Effector memory CD8-positive, alpha-beta T cell (primary cell): ENCODE data around the gene MAGI1.
"Not testable (repeated sequence)": the region's sequence is repeated elsewhere in the genome, so short reads cannot be mapped to it uniquely, and the experiment has no call there.

Experiments used
- ATAC-seq: fragments of 150-1000 bp; cut with Tn5 transposase; replicated peaks from 2 replicates; pipeline ENCODE4 v1.10.0; 2021; ENCODE audit warnings: mild to moderate bottlenecking, moderate library complexity
- DNase-seq, 3 experiments: peaks; one replicate each; pipeline ENCODE4 v3.0.0; 2021
- H3K27ac Mint-ChIP-seq, 2 donors: one replicate each; pipeline ENCODE4 v1.8.0; 2022; ENCODE audit warnings: mild to moderate bottlenecking in 2 of 2, mixed read lengths in 2 of 2, moderate library complexity in 2 of 2
- H3K27me3 Mint-ChIP-seq, 2 donors: one replicate each; pipeline ENCODE4 v1.8.0; 2022; ENCODE audit warnings: mixed read lengths in 2 of 2
- H3K36me3 Mint-ChIP-seq: one replicate; pipeline ENCODE4 v1.8.0; 2022; ENCODE audit warnings: mild to moderate bottlenecking, moderate library complexity, mixed read lengths; ENCODE audit not compliant: insufficient read depth
- H3K4me1 Mint-ChIP-seq, 2 donors: one replicate each; pipeline ENCODE4 v1.8.0; 2022; ENCODE audit warnings: low read depth in 2 of 2, mixed read lengths in 2 of 2
- H3K4me3 Mint-ChIP-seq, 2 donors: one replicate each; pipeline ENCODE4 v1.8.0; 2022; ENCODE audit warnings: mild to moderate bottlenecking in 2 of 2, mixed read lengths in 2 of 2, moderate library complexity in 2 of 2
- H3K9me3 Mint-ChIP-seq, 2 donors: one replicate each; pipeline ENCODE4 v1.8.0; 2022; ENCODE audit warnings: mixed read lengths in 2 of 2

MAGI1 gene

GRCh38 chr3:65615329-65615728, 423.4 kb downstream of the MAGI1 start:
- DNase-seq (no peak), ATAC-seq (no peak)
- peaks cover 3% of the 10 kb centered on the region for H3K36me3 Mint-ChIP-seq
- peaks cover 4 to 6% of the 10 kb centered on the region in 2 donors for H3K9me3 Mint-ChIP-seq
- no peaks in the 10 kb centered on the region for H3K27me3 Mint-ChIP-seq
- H3K27ac Mint-ChIP-seq, result no peak overlapping the region
- no peaks in the 10 kb centered on the region for H3K4me1 Mint-ChIP-seq
- H3K4me3 Mint-ChIP-seq, result no peak overlapping the region

- ATAC-seq (no peak), DNase-seq (no peak)
- peaks cover 3% of the 10 kb centered on the region for H3K36me3 Mint-ChIP-seq
- no peaks in the 10 kb centered on the region for H3K27me3 Mint-ChIP-seq
- no peak overlapping the region for H3K4me3 Mint-ChIP-seq
- no peak overlapping the region for H3K27ac Mint-ChIP-seq
- H3K9me3 Mint-ChIP-seq, result peaks cover 4 to 6% of the 10 kb centered on the region in 2 donors
- H3K4me1 Mint-ChIP-seq, result no peaks in the 10 kb centered on the region
Observed at GRCh38 chr3:65614585-65614984, 424.1 kb downstream of the MAGI1 start.

DNA sequence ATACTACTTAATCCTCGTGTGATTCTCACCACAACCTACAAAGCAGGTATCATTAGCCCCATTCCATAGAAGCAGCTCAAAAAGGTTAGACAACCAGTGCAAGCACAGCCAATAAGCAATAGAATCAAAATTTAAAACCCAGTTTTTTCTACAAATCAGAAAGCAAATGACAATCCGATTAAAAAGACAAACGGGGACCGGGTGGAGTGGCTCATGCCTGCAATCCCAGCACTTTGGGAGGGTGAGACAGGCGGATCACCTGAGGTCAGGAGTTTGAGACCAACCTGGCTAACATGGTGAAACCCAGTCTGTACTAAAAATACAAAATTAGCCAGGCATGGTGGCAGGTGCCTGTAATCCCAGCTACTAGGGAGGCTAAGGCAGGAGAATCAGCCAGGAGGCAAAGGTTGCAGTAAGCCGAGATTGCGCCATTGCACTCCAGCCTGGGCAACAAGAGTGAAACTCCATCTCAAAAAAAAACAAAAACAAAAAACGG, 430.7 kb downstream of the MAGI1 start:
- not testable (repeated sequence) for ATAC-seq, H3K4me1 Mint-ChIP-seq, H3K36me3 Mint-ChIP-seq, H3K27ac Mint-ChIP-seq, H3K4me3 Mint-ChIP-seq, DNase-seq, H3K27me3 Mint-ChIP-seq
- peaks cover 1 to 12% of the 10 kb centered on the region in 2 donors for H3K9me3 Mint-ChIP-seq

- Mint-ChIP-seq H3K36me3 (no peaks in the 10 kb centered on the region), H3K27me3 (no peaks in the 10 kb centered on the region), H3K27ac (no peak overlapping the region), H3K9me3 (peaks cover 1 to 12% of the 10 kb centered on the region in 2 donors), H3K4me1 (no peaks in the 10 kb centered on the region), H3K4me3 (no peak overlapping the region)
- DNase-seq, result no peak
- no peak for ATAC-seq
Observed at GRCh38 chr3:65607101-65607500, 431.6 kb downstream of the MAGI1 start.

- H3K36me3 Mint-ChIP-seq, result no peaks in the 10 kb centered on the region
- H3K4me1 Mint-ChIP-seq, result no peaks in the 10 kb centered on the region
- peaks cover 1 to 12% of the 10 kb centered on the region in 2 donors for H3K9me3 Mint-ChIP-seq
- ATAC-seq (no peak), DNase-seq (no peak)
- no peak overlapping the region for H3K4me3 Mint-ChIP-seq
- H3K27me3 Mint-ChIP-seq, result no peaks in the 10 kb centered on the region
- H3K27ac Mint-ChIP-seq, result no peak overlapping the region
Observed at GRCh38 chr3:65605876-65606432, 432.8 kb downstream of the MAGI1 start.

- Mint-ChIP-seq H3K4me3 (no peak overlapping the region), H3K27me3 (no peaks in the 10 kb centered on the region), H3K27ac (no peak overlapping the region), H3K4me1 (no peaks in the 10 kb centered on the region), H3K36me3 (no peaks in the 10 kb centered on the region), H3K9me3 (peaks cover 1 to 12% of the 10 kb centered on the region in 2 donors)
- ATAC-seq (no peak), DNase-seq (no peak)
Observed at GRCh38 chr3:65604863-65605526, 433.7 kb downstream of the MAGI1 start.

DNA sequence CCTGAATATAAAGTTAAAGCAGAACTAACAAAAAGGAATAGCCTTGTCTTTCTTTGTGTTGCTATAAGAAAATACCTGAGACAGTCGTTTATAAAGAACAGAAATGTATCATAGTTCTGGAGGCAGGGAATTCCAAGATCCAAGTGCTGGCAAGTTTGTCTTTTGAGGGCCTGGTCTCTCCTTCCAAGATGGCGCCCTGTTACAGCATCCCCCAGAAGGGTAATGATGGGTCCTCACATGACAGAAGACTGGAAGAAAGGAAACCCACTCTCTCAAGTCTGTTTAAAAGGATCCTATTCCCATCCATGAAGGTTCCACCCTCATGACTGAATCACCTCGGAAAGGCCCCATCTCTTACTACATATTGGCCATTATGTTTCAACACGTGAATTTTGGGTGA, 435.1 kb downstream of the MAGI1 start:
- no peak overlapping the region for H3K4me3 Mint-ChIP-seq
- peaks cover 3 to 9% of the 10 kb centered on the region in 2 donors for H3K9me3 Mint-ChIP-seq
- H3K27ac Mint-ChIP-seq, result no peak overlapping the region
- H3K4me1 Mint-ChIP-seq, result no peaks in the 10 kb centered on the region
- peaks cover 0 to 4% of the 10 kb centered on the region in 2 donors for H3K27me3 Mint-ChIP-seq
- no peaks in the 10 kb centered on the region for H3K36me3 Mint-ChIP-seq
- no peak for DNase-seq
- no peak for ATAC-seq

GRCh38 chr3:65600888-65601287, 437.8 kb downstream of the MAGI1 start:
- ATAC-seq, result no peak
- H3K27ac Mint-ChIP-seq, result no peak overlapping the region
- H3K4me3 Mint-ChIP-seq, result no peak overlapping the region
- no peaks in the 10 kb centered on the region for H3K4me1 Mint-ChIP-seq
- DNase-seq, result no peak
- H3K36me3 Mint-ChIP-seq, result no peaks in the 10 kb centered on the region
- H3K9me3 Mint-ChIP-seq, result peaks cover 0 to 3% of the 10 kb centered on the region in 2 donors
- H3K27me3 Mint-ChIP-seq, result peaks cover 0 to 10% of the 10 kb centered on the region in 2 donors

DNA sequence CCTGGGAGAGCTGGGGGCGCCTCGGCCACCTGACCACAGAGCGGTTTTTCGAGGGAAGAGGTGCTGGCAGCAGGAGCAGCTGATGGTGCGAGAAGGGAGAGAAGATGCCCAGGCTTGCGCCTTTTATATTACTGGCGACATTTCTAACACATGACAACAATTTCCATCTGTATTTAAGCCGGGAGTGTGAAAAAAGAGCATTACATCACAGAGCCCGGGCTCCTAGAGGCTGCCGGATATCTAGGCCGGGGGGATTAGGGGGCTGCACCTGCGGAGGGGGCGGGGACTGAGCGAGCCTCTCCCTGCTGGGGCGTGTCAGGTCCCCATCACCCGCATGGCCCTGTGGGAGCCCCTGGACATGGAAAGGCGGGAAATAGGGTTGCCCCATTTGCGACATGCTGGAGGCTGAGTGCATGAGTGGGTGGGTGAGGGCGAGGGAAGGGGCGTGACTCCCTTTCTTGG, 440.7 kb downstream of the MAGI1 start:
- no peak overlapping the region for H3K27ac Mint-ChIP-seq
- no peak for DNase-seq
- H3K27me3 Mint-ChIP-seq, result peaks cover 0 to 10% of the 10 kb centered on the region in 2 donors
- H3K36me3 Mint-ChIP-seq, result no peaks in the 10 kb centered on the region
- peaks cover 0 to 3% of the 10 kb centered on the region in 2 donors for H3K9me3 Mint-ChIP-seq
- H3K4me1 Mint-ChIP-seq, result no peaks in the 10 kb centered on the region
- no peak overlapping the region for H3K4me3 Mint-ChIP-seq
- ATAC-seq, result no peak

GRCh38 chr3:65597226-65597951, 441.3 kb downstream of the MAGI1 start:
- H3K9me3 Mint-ChIP-seq, result peaks cover under 1 to 3% of the 10 kb centered on the region in 2 donors
- H3K4me3 Mint-ChIP-seq, result no peak overlapping the region
- no peak for ATAC-seq
- DNase-seq, result no peak
- no peaks in the 10 kb centered on the region for H3K36me3 Mint-ChIP-seq
- H3K27ac Mint-ChIP-seq, result no peak overlapping the region
- no peaks in the 10 kb centered on the region for H3K4me1 Mint-ChIP-seq
- H3K27me3 Mint-ChIP-seq, result peaks cover 0 to 10% of the 10 kb centered on the region in 2 donors

DNA sequence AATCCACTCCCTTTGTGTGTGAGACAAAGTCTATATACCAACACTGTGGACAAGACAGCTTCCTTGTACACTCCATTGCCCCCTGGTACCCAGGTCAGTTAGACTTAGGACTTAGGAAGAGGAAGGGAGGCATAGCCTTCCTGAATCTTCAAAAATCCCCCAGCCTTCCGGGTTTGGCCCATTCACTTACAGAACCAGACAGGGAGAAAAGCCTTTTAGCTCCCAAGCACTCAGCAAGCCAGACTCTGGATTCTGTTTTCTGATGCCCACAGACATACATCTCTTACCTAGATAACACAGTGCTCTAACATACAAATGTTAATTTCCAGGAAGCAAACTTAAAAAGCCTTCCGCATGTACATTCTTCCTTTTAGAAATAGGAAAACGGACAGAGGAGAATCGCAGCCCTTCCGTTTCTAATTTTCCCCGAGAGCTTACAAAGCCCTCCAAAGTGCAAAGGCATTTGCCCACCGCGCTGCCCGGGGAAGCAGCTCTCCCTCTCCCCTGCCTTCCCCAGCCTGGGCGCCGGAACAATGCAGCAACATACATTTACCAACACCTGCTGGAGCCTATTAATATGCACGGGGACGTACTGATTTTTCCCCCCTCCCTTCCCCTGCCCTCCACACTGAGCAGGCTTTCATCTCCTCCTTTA, 442.0 kb downstream of the MAGI1 start:
- H3K36me3 Mint-ChIP-seq, result no peaks in the 10 kb centered on the region
- DNase-seq (no peak), ATAC-seq (no peak)
- H3K27me3 Mint-ChIP-seq, result peaks cover 0 to 10% of the 10 kb centered on the region in 2 donors
- H3K27ac Mint-ChIP-seq, result no peak overlapping the region
- H3K9me3 Mint-ChIP-seq, result peaks cover 3 to 8% of the 10 kb centered on the region in 2 donors
- H3K4me1 Mint-ChIP-seq, result no peaks in the 10 kb centered on the region
- H3K4me3 Mint-ChIP-seq, result no peak overlapping the region

DNA sequence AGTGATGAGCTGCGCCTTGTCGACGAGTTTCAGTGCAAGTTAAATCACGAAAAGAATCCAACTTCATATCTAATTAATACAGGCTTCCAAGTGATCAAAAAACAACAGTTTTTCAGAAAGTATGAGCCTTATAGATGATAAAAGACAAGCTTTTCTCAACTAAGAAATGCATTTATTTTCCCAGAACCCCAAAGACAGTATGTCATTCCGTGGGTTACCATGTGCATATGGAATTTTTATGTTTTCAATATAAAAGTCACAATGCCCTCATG, 442.8 kb downstream of the MAGI1 start:
- DNase-seq (no peak), ATAC-seq (no peak)
- no peak overlapping the region for H3K4me3 Mint-ChIP-seq
- peaks cover 0 to 10% of the 10 kb centered on the region in 2 donors for H3K27me3 Mint-ChIP-seq
- H3K9me3 Mint-ChIP-seq, result peaks cover 6 to 15% of the 10 kb centered on the region in 2 donors
- no peak overlapping the region for H3K27ac Mint-ChIP-seq
- no peaks in the 10 kb centered on the region for H3K4me1 Mint-ChIP-seq
- no peaks in the 10 kb centered on the region for H3K36me3 Mint-ChIP-seq

- no peaks in the 10 kb centered on the region for H3K36me3 Mint-ChIP-seq
- H3K27me3 Mint-ChIP-seq, result peaks cover 0 to 10% of the 10 kb centered on the region in 2 donors
- no peaks in the 10 kb centered on the region for H3K4me1 Mint-ChIP-seq
- ATAC-seq, result no peak
- no peak for DNase-seq
- H3K9me3 Mint-ChIP-seq, result peaks cover 6 to 15% of the 10 kb centered on the region in 2 donors
- H3K27ac Mint-ChIP-seq, result no peak overlapping the region
- no peak overlapping the region for H3K4me3 Mint-ChIP-seq
Observed at GRCh38 chr3:65595222-65596028, 443.3 kb downstream of the MAGI1 start.
